Heart left ventricle (tissue), 13 donors: ENCODE results near the gene ETV3.

Source experiments
- POLR2A ChIP-seq, 2 donors: fragments of 450-650 bp; IDR thresholded peaks; one replicate each; pipeline ENCODE4 v1.6.1; 2017; ENCODE audit warnings: antibody characterized with exemption in 2 of 2, mild to moderate bottlenecking in 2 of 2, moderate library complexity in 2 of 2
- TF ChIP-seq, protein P1 (sequence below), 12 donors: fragments of 200-600 bp; sonication (generic) in 4 of 12; IDR thresholded peaks; one replicate each; pipeline versions ENCODE4 v1.5.0 to v1.8.0; 2018 to 2022; ENCODE audit warnings: antibody characterized with exemption in 12 of 12, mild to moderate bottlenecking in 5 of 12
- donor health status: ischemic (EF 13 %, LVEDD 7.1; RV severe dilation, severe dysfunction).
- donor health status: DM: no; HTN: yes; CAD: no.
- donor health status: DM: no; HTN: no; CAD: no.
- donor health status: ischemic (EF 25% LVEDD 6.9; RV normal size, moderate dysfunction).
- donor health status: ischemic (EF 25% LVEDD 5.7; RV mildly dilated, moderate dysfunction).
- donor health status: ischemic (EF 35%, LVEDD 5.7; RV mildly dilated, moderate dysfunction).
- donor health status: nonischemic (EF 11% LVEDD 7.7; RV severe dilation, severe dysfunction).
- donor health status: DM: yes; HTN: yes; CAD: no.
- donor health status: PGD.
- donor health status: ischemic (EF 29% LVEDD 5.4; RV normal size, mild dysfunction).
- donor health status: nonischemic (EF 23%, LVEDD 6.1; RV moderate dilation, normal function).

DNA sequence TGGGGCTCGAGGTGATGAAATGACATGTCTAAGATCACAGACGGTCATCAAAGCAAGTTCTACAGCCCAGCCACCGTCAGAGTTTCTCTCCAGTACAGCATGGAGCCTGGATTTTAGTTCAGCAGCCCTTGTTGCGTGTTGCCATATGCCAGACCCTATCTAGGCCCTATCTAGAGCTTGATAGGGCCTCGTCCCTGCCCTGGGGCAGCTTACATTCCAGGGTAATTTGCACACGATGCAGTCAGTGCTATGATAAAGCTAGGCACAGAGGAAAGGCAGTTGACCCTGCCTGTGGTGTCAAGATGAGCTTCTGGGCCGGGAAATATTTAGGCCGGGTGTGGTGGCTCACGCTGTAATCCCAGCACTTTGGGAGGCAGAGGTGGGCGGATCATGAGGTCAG lies 57.5 kb downstream of the ETV3 start:
- no peak for TF ChIP-seq POLR2A (IDR thresholded peaks at IDR 0.05)
- TF ChIP-seq, protein P1, sequence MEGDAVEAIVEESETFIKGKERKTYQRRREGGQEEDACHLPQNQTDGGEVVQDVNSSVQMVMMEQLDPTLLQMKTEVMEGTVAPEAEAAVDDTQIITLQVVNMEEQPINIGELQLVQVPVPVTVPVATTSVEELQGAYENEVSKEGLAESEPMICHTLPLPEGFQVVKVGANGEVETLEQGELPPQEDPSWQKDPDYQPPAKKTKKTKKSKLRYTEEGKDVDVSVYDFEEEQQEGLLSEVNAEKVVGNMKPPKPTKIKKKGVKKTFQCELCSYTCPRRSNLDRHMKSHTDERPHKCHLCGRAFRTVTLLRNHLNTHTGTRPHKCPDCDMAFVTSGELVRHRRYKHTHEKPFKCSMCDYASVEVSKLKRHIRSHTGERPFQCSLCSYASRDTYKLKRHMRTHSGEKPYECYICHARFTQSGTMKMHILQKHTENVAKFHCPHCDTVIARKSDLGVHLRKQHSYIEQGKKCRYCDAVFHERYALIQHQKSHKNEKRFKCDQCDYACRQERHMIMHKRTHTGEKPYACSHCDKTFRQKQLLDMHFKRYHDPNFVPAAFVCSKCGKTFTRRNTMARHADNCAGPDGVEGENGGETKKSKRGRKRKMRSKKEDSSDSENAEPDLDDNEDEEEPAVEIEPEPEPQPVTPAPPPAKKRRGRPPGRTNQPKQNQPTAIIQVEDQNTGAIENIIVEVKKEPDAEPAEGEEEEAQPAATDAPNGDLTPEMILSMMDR (IDR thresholded peaks at IDR 0.05) = no peak
